Measurements from ENCODE around the gene EYS.

GRCh38 chr6:64128301-64129024 lies 1578.6 kb downstream of the EYS start:
- TF ChIP-seq CTCF (IDR thresholded peaks at IDR 0.05) = no peak
- no peak for TF ChIP-seq POLR2AphosphoS5 (IDR thresholded peaks at IDR 0.05)

All from breast epithelium (tissue), 3 donors.